CD4-positive, alpha-beta T cell treated with Interleukin-10 for 1 hour (primary cell): ENCODE measurements around the gene ZSCAN26.

ENCODE experiments used
- DNase-seq: peaks from one replicate; pipeline ENCODE4 v3.0.0-alpha.2; 2020

The ZSCAN26 gene

DNA sequence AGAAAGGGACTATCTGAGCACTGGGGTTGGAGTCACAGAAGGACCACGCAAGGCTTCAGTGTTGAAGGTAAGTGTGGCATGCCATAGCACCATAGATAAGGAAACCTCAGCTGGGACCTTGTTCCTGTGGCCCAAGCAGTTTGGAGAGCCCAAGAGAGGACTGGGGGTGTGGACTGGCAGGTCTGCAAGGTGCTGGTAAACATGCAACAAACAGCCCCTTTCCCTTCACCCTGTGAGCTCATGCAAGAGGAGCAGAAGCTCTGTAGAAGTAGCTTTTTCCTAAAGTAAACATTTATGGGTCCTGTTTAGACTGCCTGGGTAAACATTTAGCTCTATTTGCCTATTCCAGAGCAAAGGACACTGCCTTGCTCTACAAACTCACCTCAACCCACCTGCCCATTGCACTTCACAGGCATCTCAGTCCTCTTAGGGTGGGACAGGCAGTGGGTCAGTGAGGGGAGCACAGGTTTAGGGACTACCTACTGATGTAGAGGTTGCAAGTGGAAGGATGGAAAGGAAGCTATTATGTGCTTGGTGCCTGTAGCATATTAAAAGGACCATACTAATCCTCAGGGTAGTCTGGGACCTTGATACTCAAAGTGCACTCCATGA is 57.0 kb downstream of the ZSCAN26 start:
- no peak for DNase-seq

DNA sequence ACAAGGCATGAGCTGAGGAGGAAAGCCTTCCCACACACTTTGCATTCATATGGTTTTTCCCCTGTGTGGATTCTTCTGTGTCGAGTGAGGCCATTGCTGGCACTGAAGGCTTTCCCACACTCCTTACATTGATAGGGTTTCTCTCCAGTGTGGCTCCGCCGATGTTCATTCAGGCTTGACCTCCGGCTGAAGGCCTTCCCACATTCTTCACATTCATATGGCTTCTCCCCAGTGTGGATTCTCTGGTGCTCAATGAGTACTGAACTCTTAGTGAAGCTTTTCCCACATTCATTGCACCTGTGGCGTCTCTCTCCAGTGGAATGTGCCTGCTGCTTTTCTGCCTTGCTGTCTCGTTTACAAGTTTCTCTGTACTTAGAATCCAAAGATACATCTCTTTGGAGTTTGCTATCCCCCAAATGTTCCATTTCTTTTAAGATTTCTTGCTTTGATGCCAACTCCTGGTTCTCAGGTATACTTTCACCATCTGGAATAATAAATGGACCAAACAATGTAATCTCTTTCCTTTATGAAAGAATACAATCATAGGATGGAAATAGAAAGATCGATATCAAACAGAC is 59.5 kb downstream of the ZSCAN26 start:
- no peak for DNase-seq
